ENCODE measurements around the gene PHF23.

Gene PHF23

GRCh38 chr17:7242717-7243452 is 3.6 kb upstream of the PHF23 start:
- TF ChIP-seq POLR2A (IDR thresholded peaks at IDR 0.05; ENCODE audit: low read depth, low read length) (peak; percentile 77), TAF1 (IDR thresholded peaks at IDR 0.05; ENCODE audit: borderline replicate concordance, low read depth, low read length) (no peak), POLR2AphosphoS5 (IDR thresholded peaks at IDR 0.05; ENCODE audit: low read depth, low read length) (peak; percentile 77; the same call in 1 of the 2 replicates)
- peak; percentile 96 for DNase-seq (ENCODE audit: insufficient read length)
- peak; percentile 99 for FAIRE-seq

- TF ChIP-seq POLR2A (IDR thresholded peaks at IDR 0.05; ENCODE audit: low read depth, low read length) (no peak), POLR2AphosphoS5 (IDR thresholded peaks at IDR 0.05; ENCODE audit: low read depth, low read length) (no peak), TAF1 (IDR thresholded peaks at IDR 0.05; ENCODE audit: borderline replicate concordance, low read depth, low read length) (no peak)
- FAIRE-seq (no peak), DNase-seq (ENCODE audit: insufficient read length) (peak; percentile 61)
Observed at GRCh38 chr17:7241783-7242716, 2.8 kb upstream of the PHF23 start, which contains the start of gene GABARAP. GABARAP (minus strand) TSS chr17:7242449; CDS start chr17:7242330, 119 bp downstream.

DNA sequence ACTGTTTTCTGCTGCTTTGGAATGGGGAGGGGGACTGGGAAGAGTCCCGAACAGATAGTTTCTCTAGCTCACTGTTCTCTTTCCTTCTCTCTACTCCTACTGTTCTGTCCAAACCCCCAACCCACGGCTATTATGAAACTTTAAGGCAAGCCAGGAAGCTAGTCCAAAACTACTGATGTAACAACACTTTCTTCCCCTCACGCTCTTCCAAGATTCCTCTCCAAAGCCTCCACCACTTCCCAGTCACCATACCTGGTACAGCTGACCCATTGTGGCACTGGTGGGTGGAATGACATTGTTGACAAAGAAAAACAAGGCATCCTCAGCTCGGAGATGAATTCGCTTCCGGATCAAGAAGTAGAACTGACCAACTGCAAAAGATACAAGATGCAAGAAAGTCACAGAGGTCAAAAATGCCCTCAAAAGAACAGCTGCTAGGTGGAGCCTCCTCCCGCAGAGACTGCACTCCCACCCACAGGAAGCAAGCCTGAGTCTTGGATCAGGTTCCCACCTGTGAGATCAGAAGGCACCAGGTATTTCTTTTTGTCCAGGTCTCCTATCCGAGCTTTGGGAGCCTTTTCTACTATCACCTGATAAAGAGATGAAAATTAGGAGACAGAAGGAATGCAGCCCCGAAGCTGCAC is 2.0 kb upstream of the PHF23 start:
- peak; percentile 79 for FAIRE-seq
- DNase-seq (ENCODE audit: insufficient read length), result no peak
- no peak for TF ChIP-seq POLR2AphosphoS5 (IDR thresholded peaks at IDR 0.05; ENCODE audit: low read depth, low read length)

DNA sequence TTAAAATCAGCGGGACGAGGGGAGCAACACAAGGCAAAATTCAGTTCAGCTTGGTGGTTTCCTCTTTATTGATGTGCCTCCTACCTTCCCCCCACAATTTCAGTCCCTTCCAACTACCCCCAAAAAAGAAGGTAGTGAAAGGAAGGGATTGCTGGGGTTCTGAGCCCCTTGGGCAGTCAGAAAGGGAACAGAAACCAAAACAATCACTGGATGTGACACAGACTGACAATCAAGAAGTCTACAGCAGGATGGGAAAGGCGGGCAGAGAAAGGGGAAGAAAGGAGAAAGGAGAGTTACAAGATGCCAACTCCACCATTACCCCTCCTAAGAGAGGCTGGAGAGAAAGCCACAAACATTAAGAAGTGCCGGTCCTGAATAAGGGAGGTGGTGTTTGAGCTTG is 1.1 kb upstream of the PHF23 start:
- TF ChIP-seq POLR2AphosphoS5 (IDR thresholded peaks at IDR 0.05; ENCODE audit: low read depth, low read length), result no peak
- TF ChIP-seq TAF1 (IDR thresholded peaks at IDR 0.05; ENCODE audit: borderline replicate concordance, low read depth, low read length), result no peak
- no peak for TF ChIP-seq POLR2A (IDR thresholded peaks at IDR 0.05; ENCODE audit: low read depth, low read length)
- peak; percentile 14 for FAIRE-seq
- DNase-seq (ENCODE audit: insufficient read length), result no peak

DNA sequence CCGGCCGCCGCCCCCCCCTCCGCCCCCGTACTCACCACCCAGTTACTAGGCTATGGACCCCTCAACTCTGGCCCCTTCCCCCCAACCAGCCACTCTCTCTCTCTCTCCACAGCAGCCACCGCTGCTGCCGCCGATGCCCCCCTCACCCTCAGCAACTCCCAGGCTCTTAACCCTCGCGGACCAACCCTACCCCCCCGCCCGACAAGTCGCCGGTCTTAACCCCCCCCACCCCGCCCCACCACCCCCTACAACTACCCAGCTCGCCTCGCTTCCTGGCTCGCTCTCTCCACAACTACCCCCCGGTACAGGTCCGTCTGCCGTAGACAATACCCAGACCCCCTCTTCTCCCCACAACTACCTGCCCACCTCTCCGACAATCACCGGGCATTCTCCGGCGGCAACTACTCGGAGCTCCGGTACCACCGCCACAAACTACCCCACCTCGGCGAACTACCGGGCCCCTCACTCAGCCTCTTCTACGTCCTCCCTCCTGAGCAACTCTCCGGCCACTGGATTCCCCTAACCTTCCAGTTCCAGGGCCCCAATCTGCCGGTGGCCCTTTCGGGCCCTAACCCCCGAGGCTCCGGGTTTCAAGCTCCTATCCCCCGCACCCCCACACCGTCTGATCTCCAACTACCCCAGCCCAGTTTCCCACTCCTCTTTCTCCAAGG is 702 bp downstream of the PHF23 start:
- TF ChIP-seq POLR2AphosphoS5 (IDR thresholded peaks at IDR 0.05; ENCODE audit: low read depth, low read length), result no peak
- TF ChIP-seq POLR2A (IDR thresholded peaks at IDR 0.05; ENCODE audit: low read depth, low read length), result no peak
- no peak for TF ChIP-seq TAF1 (IDR thresholded peaks at IDR 0.05; ENCODE audit: borderline replicate concordance, low read depth, low read length)
- FAIRE-seq (no peak), DNase-seq (ENCODE audit: insufficient read length) (no peak)

- peak; percentile 80 for DNase-seq (ENCODE audit: insufficient read length)
Observed at GRCh38 chr17:7237761-7238419, 1.4 kb downstream of the PHF23 start.

GRCh38 chr17:7237266-7237760 is 1.9 kb downstream of the PHF23 start:
- no peak for TF ChIP-seq POLR2AphosphoS5 (IDR thresholded peaks at IDR 0.05; ENCODE audit: low read depth, low read length)
- no peak for TF ChIP-seq TAF1 (IDR thresholded peaks at IDR 0.05; ENCODE audit: borderline replicate concordance, low read depth, low read length)
- no peak for TF ChIP-seq POLR2A (IDR thresholded peaks at IDR 0.05; ENCODE audit: low read depth, low read length)
- FAIRE-seq, result peak; percentile 75
- DNase-seq (ENCODE audit: insufficient read length), result no peak

More at GRCh38 chr17:7237761-7238419, 1.4 kb downstream of the PHF23 start:
- no peak for FAIRE-seq
- TF ChIP-seq TAF1 (IDR thresholded peaks at IDR 0.05; ENCODE audit: borderline replicate concordance, low read depth, low read length) (no peak), POLR2A (IDR thresholded peaks at IDR 0.05; ENCODE audit: low read depth, low read length) (peak; percentile 52; the same call in 1 of the 2 replicates)

GRCh38 chr17:7236808-7237207 is 2.4 kb downstream of the PHF23 start:
- no peak for TF ChIP-seq TAF1 (IDR thresholded peaks at IDR 0.05; ENCODE audit: borderline replicate concordance, low read depth, low read length)
- no peak for TF ChIP-seq POLR2AphosphoS5 (IDR thresholded peaks at IDR 0.05; ENCODE audit: low read depth, low read length)
- TF ChIP-seq POLR2A (IDR thresholded peaks at IDR 0.05; ENCODE audit: low read depth, low read length), result no peak
- FAIRE-seq (no peak), DNase-seq (ENCODE audit: insufficient read length) (no peak)

- FAIRE-seq (no peak), DNase-seq (ENCODE audit: insufficient read length) (no peak)
Observed at GRCh38 chr17:7235693-7236665, 3.3 kb downstream of the PHF23 start.

More at GRCh38 chr17:7235693-7236665, 3.3 kb downstream of the PHF23 start:
- TF ChIP-seq TAF1 (IDR thresholded peaks at IDR 0.05; ENCODE audit: borderline replicate concordance, low read depth, low read length), result no peak
